Motor neuron (in vitro differentiated cells): ENCODE measurements around the gene FGD2. TPM values are rescaled to one million over a fixed set of nuclear protein-coding genes. Genes with fewer than 3 reads are reported as not detected.

ENCODE experiments used
- ATAC-seq, 8 experiments: fragments of 200-7000 bp; cut with Tn5 transposase; replicated peaks in 6 of 8; 2 replicates each; pipeline ENCODE4 v1.8.0; 2021; ENCODE audit warnings: mild to moderate bottlenecking in 8 of 8, moderate library complexity in 8 of 8
- H3K27ac ChIP-seq, 2 donors: fragments of 250-450 bp; sonication (Bioruptor Pico); 2 replicates each; pipeline ENCODE4 v1.9.0; 2021; ENCODE audit warnings: antibody characterized with exemption in 2 of 2, mild to moderate bottlenecking in 2 of 2, moderate library complexity in 1 of 2
- H3K4me1 ChIP-seq, 2 donors: fragments of 250-450 bp; sonication (Bioruptor Pico); replicated peaks in 1 of 2; 2 replicates each; pipeline ENCODE4 v1.6.1; 2021; ENCODE audit warnings: antibody characterized with exemption in 2 of 2, mild to moderate bottlenecking in 2 of 2, moderate library complexity in 1 of 2
- H3K4me3 ChIP-seq, 5 donors: fragments of 250-450 bp; sonication (Bioruptor Pico); 2 replicates each; pipeline ENCODE4 v1.9.0; 2021; ENCODE audit warnings: antibody characterized with exemption in 5 of 5, mild to moderate bottlenecking in 5 of 5, moderate library complexity in 4 of 5
- WGBS, 10 experiments: fragments of 450-650 bp; shearing (Covaris generic); methylation state at CpG; one replicate each; pipeline ENCODE4 v1.0.0; 2022; 5-methylcytosine and 5-hydroxymethylcytosine counted together
- in situ Hi-C, 9 experiments: fragments of 400-800 bp; cut with MboI; loops; one replicate each; pipeline ENCODE4 v1.15.0; 2021; ENCODE audit warnings: low sequenced_read_pairs in 9 of 9, low pct_unique_long_range_greater_than_20kb in 2 of 9; ENCODE audit not compliant: unreplicated experiment in 9 of 9
- total RNA-seq, 8 experiments: library from RNA; unstranded; fragments of 300-600 nt; gene quantifications; 2 replicates each; pipeline versions ENCODE4 v1.2.3 to v1.2.4, GENCODE V29; 2022

Gene FGD2
- total RNA-seq, 8 experiments from 2014 or later: 0.14 to 1.8 (median 0.53) TPM; not detected in 2

- Histone ChIP-seq H3K4me3 (no peak overlapping the region), H3K4me1 (peaks cover 12 to 15% of the 10 kb centered on the region in 2 donors), H3K27ac (peak overlapping the region; percentile 33 to 35)
- WGBS, 10 experiments: 0 to 21% (median 3%) methylated on average over 1 to 6 of the region's 8 CpGs; no CpG with 5 or more reads in 3 of the 10 experiments
- ATAC-seq: peak; percentile 95 to 99 (median 96)
- in situ Hi-C loops: loop anchor here in 4 of 9 experiments (25.0 kb wide), 2 partner anchors 131 to 256 kb away; partner anchors contain the start of gene C6orf89 (in 3 of the 4)
These were observed 13.0 kb downstream of the FGD2 start for GRCh38 chr6:37018198-37019064.

GRCh38 chr6:37019065-37019450, 13.6 kb downstream of the FGD2 start:
- no peak for ATAC-seq
- in situ Hi-C loops: loop anchor here in 4 of 9 experiments (25.0 kb wide), 2 partner anchors 132 to 257 kb away; partner anchors contain the start of gene C6orf89 (in 3 of the 4)

GRCh38 chr6:37020381-37020780, 14.9 kb downstream of the FGD2 start:
- H3K4me1 ChIP-seq: peaks cover 12 to 15% of the 10 kb centered on the region in 2 donors
- peak in 3 of 8 experiments; percentile 14 to 54 (median 25) for ATAC-seq
- whole genome bisulfite sequencing, 10 experiments: 35 to 89% (median 66%) methylated on average over 2 to 8 of the region's 12 CpGs; no CpG with 5 or more reads in 2 of the 10 experiments
- in situ Hi-C loops: loop anchor here in 5 of 9 experiments (10.0 to 25.0 kb wide), 4 partner anchors 133 to 258 kb away; partner anchors contain the start of genes C6orf89 (in 3 of the 5) and PIM1 (in 1 of the 5)
- H3K27ac ChIP-seq: no peak overlapping the region
- no peak overlapping the region for H3K4me3 ChIP-seq

More at GRCh38 chr6:37019065-37019450, 13.6 kb downstream of the FGD2 start:
- Histone ChIP-seq H3K4me3 (no peak overlapping the region), H3K27ac (no peak overlapping the region), H3K4me1 (peaks cover 12 to 15% of the 10 kb centered on the region in 2 donors)
- WGBS, 10 experiments: 18 to 100% (median 88%) methylated on average over 1 to 2 of the region's 2 CpGs; no CpG with 5 or more reads in 4 of the 10 experiments

GRCh38 chr6:37020812-37021211, 15.4 kb downstream of the FGD2 start:
- in situ Hi-C loops: loop anchor here in 5 of 9 experiments (10.0 to 25.0 kb wide), 4 partner anchors 134 to 259 kb away; partner anchors contain the start of genes C6orf89 (in 3 of the 5) and PIM1 (in 1 of the 5)
- WGBS, 10 experiments: 29 to 100% (median 71%) methylated on average over 1 of the region's 5 CpGs; no CpG with 5 or more reads in 5 of the 10 experiments
- H3K27ac ChIP-seq: no peak overlapping the region
- ATAC-seq: no peak
- H3K4me1 ChIP-seq: peaks cover 12 to 15% of the 10 kb centered on the region in 2 donors
- no peak overlapping the region for H3K4me3 ChIP-seq

DNA sequence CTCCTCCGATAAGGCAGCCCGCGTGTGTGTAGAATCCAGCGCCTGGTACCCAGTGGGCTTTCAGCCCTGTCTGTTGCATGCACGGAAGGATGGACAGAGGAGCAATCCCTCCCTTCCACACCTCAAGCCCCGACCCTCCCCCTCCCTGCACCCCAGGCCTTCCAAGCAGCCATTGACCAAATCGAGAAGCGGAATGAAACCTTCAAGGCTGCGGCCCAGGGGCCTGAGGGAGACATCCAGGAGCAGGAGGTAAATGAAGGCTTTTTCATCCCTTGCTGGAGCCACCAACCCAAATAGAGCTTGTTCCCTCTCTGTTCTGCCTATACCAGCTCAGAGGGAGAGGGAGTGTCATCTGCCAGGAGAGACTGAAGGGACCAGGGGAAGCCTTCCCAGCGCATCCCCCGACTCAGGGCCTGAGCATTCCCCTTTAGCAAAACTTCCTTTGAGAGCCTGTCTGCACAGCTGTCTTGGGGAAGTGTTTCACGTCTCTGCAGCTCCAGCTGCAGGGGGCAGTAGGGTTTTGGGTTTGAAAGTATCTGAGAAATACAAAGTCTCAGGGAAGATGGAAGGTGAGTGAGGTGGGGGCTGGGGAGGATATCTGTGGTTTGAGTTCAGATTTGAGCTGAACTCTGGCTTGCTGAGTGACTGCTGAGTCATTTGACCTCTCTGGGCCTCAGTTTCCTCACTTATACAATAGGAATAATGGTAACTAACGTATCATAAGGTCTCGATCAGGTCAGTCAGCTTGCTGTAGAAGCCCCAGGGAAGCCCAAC, 16.1 kb downstream of the FGD2 start:
- ATAC-seq: no peak
- Histone ChIP-seq H3K4me3 (no peak overlapping the region), H3K27ac (no peak overlapping the region), H3K4me1 (peaks cover 12 to 15% of the 10 kb centered on the region in 2 donors)
- WGBS, 10 experiments: 32 to 100% (median 58%) methylated on average over 1 to 6 of the region's 14 CpGs; no CpG with 5 or more reads in 2 of the 10 experiments
- in situ Hi-C loops: loop anchor here in 5 of 9 experiments (10.0 to 25.0 kb wide), 4 partner anchors 134 to 259 kb away; partner anchors contain the start of genes C6orf89 (in 3 of the 5) and PIM1 (in 1 of the 5)

- in situ Hi-C loops: loop anchor here in 5 of 9 experiments (10.0 to 25.0 kb wide), 4 partner anchors 135 to 260 kb away; partner anchors contain the start of genes C6orf89 (in 3 of the 5) and PIM1 (in 1 of the 5)
- H3K4me3 ChIP-seq: no peak overlapping the region
- H3K4me1 ChIP-seq: peaks cover 7 to 13% of the 10 kb centered on the region in 2 donors
- no peak overlapping the region for H3K27ac ChIP-seq
- 81 to 87% (median 86%) methylated on average over 6 to 14 of the region's 17 CpGs; no CpG with 5 or more reads in 7 of the 10 experiments for WGBS, 10 experiments
- ATAC-seq: no peak
These were observed 16.8 kb downstream of the FGD2 start for GRCh38 chr6:37022135-37022863.

GRCh38 chr6:37024656-37025337, 19.3 kb downstream of the FGD2 start:
- in situ Hi-C loops: loop anchor here in 5 of 9 experiments (10.0 to 25.0 kb wide), 5 partner anchors 137 to 262 kb away; partner anchors contain the start of genes C6orf89 (in 3 of the 5) and PIM1 (in 1 of the 5)
- WGBS, 10 experiments: 0 to 100% (median 69%) methylated on average over 1 to 13 of the region's 15 CpGs; no CpG with 5 or more reads in 1 of the 10 experiments
- Histone ChIP-seq H3K27ac (no peak overlapping the region), H3K4me1 (peaks cover 0 to 6% of the 10 kb centered on the region in 2 donors), H3K4me3 (no peak overlapping the region)
- no peak for ATAC-seq

DNA sequence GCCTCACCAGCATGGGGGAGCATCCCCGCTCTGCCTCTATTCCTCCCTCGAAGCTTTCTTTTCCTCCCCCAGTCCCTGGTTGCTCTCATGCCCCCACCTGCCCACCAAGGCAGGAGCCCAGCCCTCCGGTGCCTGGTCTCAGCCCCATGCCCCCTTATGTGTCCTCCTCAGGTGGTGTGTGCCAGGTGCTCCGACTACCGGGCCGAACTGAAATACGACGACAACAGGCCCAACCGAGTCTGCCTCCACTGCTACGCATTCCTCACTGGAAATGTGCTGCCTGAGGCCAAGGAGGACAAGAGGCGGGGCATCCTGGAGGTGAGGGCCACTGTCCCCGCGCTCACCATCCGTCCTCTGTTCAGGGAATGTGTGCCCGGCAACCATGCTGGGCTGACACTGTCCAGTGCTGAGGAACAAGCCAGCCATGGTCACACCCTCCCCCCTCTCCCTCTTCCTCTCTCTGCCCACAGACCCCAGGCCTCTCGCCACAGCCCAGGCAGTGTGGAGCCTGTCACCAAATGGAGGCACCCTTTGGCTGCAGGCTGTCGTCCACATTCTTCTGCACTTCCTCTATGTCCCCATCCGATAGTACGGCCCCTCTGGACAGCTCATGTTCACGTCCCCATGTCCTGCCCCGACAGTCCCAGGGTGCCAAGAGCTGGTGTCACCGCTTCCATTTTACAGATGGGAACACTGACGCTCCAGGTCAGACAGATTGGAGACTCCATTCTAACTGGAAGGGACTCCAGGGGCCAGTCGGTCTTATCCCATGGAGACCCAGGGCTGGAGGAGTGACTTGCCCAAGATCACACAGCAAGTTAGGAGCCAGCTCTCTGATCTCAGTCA, 20.4 kb downstream of the FGD2 start:
- ATAC-seq: no peak
- in situ Hi-C loops: loop anchor here in 3 of 9 experiments (10.0 to 25.0 kb wide), 3 partner anchors 149 to 186 kb away; partner anchors contain the start of gene PIM1 (in 1 of the 3)
- Histone ChIP-seq H3K4me1 (no peaks in the 10 kb centered on the region), H3K27ac (no peak overlapping the region), H3K4me3 (no peak overlapping the region)
- 60 to 90% (median 85%) methylated on average over 2 to 10 of the region's 24 CpGs; no CpG with 5 or more reads in 3 of the 10 experiments for WGBS, 10 experiments

DNA sequence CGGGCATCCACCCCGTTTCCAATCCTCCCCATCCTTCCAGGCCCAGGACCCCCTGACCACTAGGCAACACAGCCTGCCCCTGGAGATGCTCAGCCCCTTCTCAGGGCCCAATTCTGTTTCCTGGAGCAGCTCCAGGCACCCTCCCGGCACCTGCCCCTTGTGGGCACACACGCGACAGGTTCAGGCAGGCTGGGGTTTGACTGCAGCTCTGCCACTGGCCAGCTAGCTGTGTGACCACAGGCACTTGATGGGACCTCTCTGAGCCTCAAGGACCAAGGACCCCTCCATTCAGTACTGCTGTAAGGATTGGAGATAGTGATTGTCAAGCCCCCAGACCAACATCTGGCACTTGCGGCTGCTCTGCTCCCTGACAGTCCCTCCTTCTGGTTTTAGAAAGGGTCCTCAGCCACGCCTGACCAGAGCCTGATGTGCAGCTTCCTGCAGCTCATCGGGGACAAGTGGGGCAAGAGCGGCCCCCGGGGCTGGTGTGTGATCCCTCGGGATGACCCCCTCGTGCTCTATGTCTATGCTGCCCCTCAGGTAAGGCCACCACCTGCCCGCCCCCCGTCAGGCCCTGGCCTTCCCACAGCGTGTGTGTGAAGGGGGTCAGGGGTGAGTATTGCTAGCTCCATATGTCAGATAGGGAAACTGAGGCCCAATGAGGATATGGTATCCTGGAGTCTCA, 21.7 kb downstream of the FGD2 start:
- Histone ChIP-seq H3K27ac (no peak overlapping the region), H3K4me1 (no peaks in the 10 kb centered on the region), H3K4me3 (no peak overlapping the region)
- 20 to 96% (median 43%) methylated on average over 1 to 5 of the region's 15 CpGs; no CpG with 5 or more reads in 5 of the 10 experiments for WGBS, 10 experiments
- in situ Hi-C loops: loop anchor here in 3 of 9 experiments (10.0 to 25.0 kb wide), 3 partner anchors 148 to 185 kb away; partner anchors contain the start of gene PIM1 (in 1 of the 3)
- ATAC-seq: no peak

DNA sequence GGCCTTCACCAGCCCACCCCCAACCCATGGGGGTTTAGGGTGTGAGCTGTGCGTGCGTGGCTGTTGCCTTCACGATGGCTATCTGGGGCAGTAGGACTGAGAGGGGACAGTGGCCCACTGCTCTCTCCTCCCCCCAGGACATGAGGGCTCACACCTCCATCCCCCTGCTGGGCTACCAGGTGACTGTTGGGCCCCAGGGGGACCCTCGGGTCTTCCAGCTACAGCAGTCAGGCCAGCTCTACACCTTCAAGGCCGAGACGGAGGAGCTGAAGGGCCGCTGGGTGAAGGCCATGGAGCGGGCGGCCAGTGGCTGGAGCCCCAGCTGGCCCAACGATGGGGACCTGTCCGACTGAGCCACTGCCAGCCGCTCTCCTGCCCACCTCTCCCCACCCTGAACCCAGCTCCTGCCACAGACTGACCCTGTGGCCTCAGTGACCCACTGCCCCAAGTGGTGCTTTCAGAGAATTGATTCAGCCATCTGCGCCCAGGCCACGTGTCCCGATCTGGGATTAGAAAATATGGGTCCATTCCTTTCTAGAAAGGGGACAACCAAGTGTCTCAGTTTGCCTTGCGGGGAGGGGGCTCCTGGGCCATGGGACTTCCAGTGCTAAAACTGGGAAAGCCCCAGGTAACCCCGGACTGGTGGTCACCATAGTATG, 22.5 kb downstream of the FGD2 start:
- H3K4me3 ChIP-seq: no peak overlapping the region
- 67 to 100% (median 83%) methylated on average over 2 to 11 of the region's 17 CpGs; no CpG with 5 or more reads in 5 of the 10 experiments for WGBS, 10 experiments
- in situ Hi-C loops: loop anchor here in 3 of 9 experiments (10.0 to 25.0 kb wide), 3 partner anchors 147 to 184 kb away; partner anchors contain the start of gene PIM1 (in 1 of the 3)
- no peak overlapping the region for H3K27ac ChIP-seq
- no peak for ATAC-seq
- no peaks in the 10 kb centered on the region for H3K4me1 ChIP-seq
